HUES64 (cell line): Measurements from ENCODE around the gene MRPL17.

ENCODE experiments used
- H3K27ac ChIP-seq: 2 replicates; pipeline ENCODE4 v1.7.0; 2013; ENCODE audit warnings: low read depth, low read length, inconsistent platforms
- H3K27me3 ChIP-seq: 2 replicates; pipeline ENCODE4 v1.6.1; 2013; ENCODE audit warnings: mild to moderate bottlenecking, low read length; ENCODE audit not compliant: insufficient read depth
- H3K36me3 ChIP-seq: 2 replicates; pipeline ENCODE4 v1.6.1; 2013; ENCODE audit warnings: mild to moderate bottlenecking, low read length; ENCODE audit not compliant: insufficient read depth
- H3K4me1 ChIP-seq: 2 replicates; pipeline ENCODE4 v1.6.1; 2013; ENCODE audit warnings: mild to moderate bottlenecking, low read length, moderate library complexity; ENCODE audit not compliant: insufficient read depth
- H3K4me3 ChIP-seq: 2 replicates; pipeline ENCODE4 v1.5.1; 2013; ENCODE audit warnings: mild to moderate bottlenecking, low read length, moderate library complexity
- H3K9ac ChIP-seq: 2 replicates; pipeline ENCODE4 v1.6.1; 2013; ENCODE audit warnings: mild to moderate bottlenecking, low read depth, low read length
- H3K9me3 ChIP-seq: 2 replicates; pipeline ENCODE4 v1.6.1; 2013; ENCODE audit warnings: low read depth, low read length; ENCODE audit not compliant: insufficient read depth
- WGBS: fragments of 150-250, 120-280 bp; methylation state at CpG from one replicate; pipeline ENCODE4 v1.1.7; 2013; ENCODE audit warnings: missing lambda C conversion rate; 5-methylcytosine and 5-hydroxymethylcytosine counted together

MRPL17 gene

DNA sequence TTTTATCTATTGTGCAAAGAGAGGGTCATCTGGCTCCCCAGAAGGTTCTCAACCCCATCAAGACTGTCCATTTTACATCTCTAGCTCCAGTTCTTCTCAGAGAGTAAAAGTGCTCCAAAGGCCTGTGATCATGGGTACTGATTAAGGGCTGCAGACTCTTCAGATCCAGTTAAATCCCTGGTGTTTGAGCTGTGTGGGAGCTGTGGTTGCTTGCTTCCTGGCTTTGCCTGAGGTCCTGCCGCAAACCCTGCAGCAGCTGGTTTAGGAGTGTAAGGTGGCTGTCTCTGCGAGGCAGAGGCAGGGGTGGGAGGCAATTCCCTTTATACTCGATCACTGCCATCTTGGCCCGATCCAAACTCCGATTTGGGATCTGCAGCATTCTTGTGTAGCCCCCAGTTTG, 1.2 kb downstream of the MRPL17 start:
- H3K36me3 ChIP-seq: peaks cover 21% of the 10 kb centered on the region
- peak overlapping the region; percentile 93 for H3K27ac ChIP-seq
- H3K4me3 ChIP-seq: peak overlapping the region; percentile 83
- H3K4me1 ChIP-seq: peaks cover 11% of the 10 kb centered on the region; the same call in 1 of the 2 replicates
- 41% methylated on average over 5 of the region's 5 CpGs for WGBS
- peak overlapping the region; percentile 95 for H3K9ac ChIP-seq
- no peaks in the 10 kb centered on the region for H3K27me3 ChIP-seq
- 0 out of 2 replicates have a peak, but pooled peaks cover 2% of the 10 kb centered on the region for H3K9me3 ChIP-seq

GRCh38 chr11:6681505-6681904, 1.6 kb downstream of the MRPL17 start:
- no peak overlapping the region for H3K9ac ChIP-seq
- 92% methylated on average over 1 of the region's 1 CpG for WGBS

GRCh38 chr11:6677018-6677417, 6.1 kb downstream of the MRPL17 start:
- no peaks in the 10 kb centered on the region for H3K27me3 ChIP-seq
- H3K4me3 ChIP-seq: no peak overlapping the region
- H3K9me3 ChIP-seq: no peaks in the 10 kb centered on the region
- 72% methylated on average over 2 of the region's 3 CpGs for WGBS
- no peak overlapping the region for H3K27ac ChIP-seq
- peaks cover 7% of the 10 kb centered on the region; the same call in 1 of the 2 replicates for H3K4me1 ChIP-seq
- peaks cover 20% of the 10 kb centered on the region for H3K36me3 ChIP-seq
- H3K9ac ChIP-seq: no peak overlapping the region

More at GRCh38 chr11:6681505-6681904, 1.6 kb downstream of the MRPL17 start:
- H3K27ac ChIP-seq: no peak overlapping the region
- H3K9me3 ChIP-seq: no peaks in the 10 kb centered on the region
- peaks cover 11% of the 10 kb centered on the region; the same call in 1 of the 2 replicates for H3K4me1 ChIP-seq
- H3K4me3 ChIP-seq: peak overlapping the region; percentile 83
- no peaks in the 10 kb centered on the region for H3K27me3 ChIP-seq
- peaks cover 21% of the 10 kb centered on the region for H3K36me3 ChIP-seq

GRCh38 chr11:6674862-6675261, 8.3 kb downstream of the MRPL17 start:
- no peaks in the 10 kb centered on the region for H3K4me1 ChIP-seq
- 92% methylated on average over 4 of the region's 4 CpGs for WGBS
- H3K27ac ChIP-seq: no peak overlapping the region

DNA sequence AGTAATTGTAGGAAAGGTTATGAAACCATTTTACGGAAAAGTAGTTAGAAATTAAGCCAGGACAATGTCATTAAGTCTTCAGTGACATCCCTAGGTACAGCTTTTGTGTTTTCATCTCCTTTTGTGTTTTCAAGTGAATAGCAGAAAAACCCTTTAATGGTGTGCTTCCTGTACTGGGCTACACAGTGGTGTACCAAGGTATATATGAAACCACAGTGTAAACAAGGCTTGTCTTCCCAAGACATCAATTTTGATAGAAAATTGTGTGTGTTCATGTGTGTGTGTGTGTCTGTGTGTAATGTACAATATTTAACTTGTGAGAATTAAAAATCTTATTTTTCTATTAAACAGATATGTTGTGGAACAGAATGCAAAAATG, 8.9 kb downstream of the MRPL17 start:
- H3K4me3 ChIP-seq: no peak overlapping the region
- no peaks in the 10 kb centered on the region for H3K27me3 ChIP-seq
- H3K4me1 ChIP-seq: no peaks in the 10 kb centered on the region
- H3K27ac ChIP-seq: no peak overlapping the region
- H3K36me3 ChIP-seq: no peaks in the 10 kb centered on the region
- no peaks in the 10 kb centered on the region for H3K9me3 ChIP-seq
- H3K9ac ChIP-seq: no peak overlapping the region
- 88% methylated on average over 1 of the region's 1 CpG for WGBS

More at GRCh38 chr11:6674862-6675261, 8.3 kb downstream of the MRPL17 start:
- no peaks in the 10 kb centered on the region for H3K27me3 ChIP-seq
- H3K9ac ChIP-seq: no peak overlapping the region
- H3K4me3 ChIP-seq: no peak overlapping the region
- no peaks in the 10 kb centered on the region for H3K36me3 ChIP-seq
- H3K9me3 ChIP-seq: no peaks in the 10 kb centered on the region

DNA sequence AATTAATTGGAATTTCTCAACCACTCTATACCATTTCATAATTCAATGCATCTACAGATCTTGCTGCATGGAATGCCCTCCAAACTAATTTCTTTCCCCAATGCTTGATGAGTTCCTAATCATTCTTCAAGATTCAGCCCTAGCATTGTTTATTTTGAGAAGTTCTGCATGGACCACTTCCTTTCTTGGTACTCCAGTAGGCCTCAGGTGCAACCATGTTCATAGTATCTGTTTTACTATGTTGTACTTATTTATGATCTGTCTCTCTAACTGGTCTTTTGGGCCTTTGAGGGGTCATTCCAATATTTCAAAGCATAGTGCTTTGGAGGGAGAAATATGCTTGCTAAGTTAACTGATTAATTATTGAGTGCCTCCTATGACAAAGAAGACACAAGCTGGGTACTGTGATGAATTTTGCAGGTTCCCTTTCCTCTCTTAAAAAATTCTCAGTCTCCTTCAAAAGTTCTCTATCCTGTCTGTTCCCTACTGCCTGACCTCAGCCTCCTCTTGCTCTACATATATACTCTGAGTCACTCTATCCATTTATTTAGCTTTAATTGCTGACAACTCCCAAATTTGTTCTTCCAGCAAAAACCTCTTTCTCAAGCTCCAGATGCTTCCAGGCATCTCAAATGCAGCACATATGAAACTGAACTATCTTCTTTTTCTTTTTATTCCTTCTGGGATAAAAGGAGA, 9.5 kb downstream of the MRPL17 start:
- no peak overlapping the region for H3K9ac ChIP-seq
- no peak overlapping the region for H3K27ac ChIP-seq
- no peaks in the 10 kb centered on the region for H3K36me3 ChIP-seq
- no peaks in the 10 kb centered on the region for H3K4me1 ChIP-seq
- no peak overlapping the region for H3K4me3 ChIP-seq
- H3K27me3 ChIP-seq: no peaks in the 10 kb centered on the region
- H3K9me3 ChIP-seq: no peaks in the 10 kb centered on the region

DNA sequence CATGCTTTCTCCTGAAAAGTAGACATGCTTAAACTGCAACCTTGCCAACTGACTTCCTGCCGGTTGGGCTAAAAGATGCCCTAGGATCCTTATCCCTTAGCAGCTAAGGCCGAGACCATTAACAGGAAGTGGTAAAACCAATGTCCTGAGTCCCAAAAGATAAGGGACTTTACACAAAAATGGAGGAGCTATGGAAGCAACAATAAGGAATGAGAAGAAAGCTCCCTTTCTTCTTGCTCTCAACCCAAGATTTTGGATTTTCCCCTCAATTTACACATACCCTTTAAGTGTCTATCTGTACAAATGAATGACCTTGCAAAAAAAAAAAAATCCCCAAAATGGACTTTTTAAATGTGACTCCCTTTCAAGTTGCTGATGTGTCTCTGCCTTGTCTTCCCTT, 11.1 kb downstream of the MRPL17 start:
- H3K4me1 ChIP-seq: no peaks in the 10 kb centered on the region
- H3K9me3 ChIP-seq: no peaks in the 10 kb centered on the region
- H3K27ac ChIP-seq: no peak overlapping the region
- WGBS: 90% methylated on average over 2 of the region's 2 CpGs
- no peak overlapping the region for H3K4me3 ChIP-seq
- no peaks in the 10 kb centered on the region for H3K27me3 ChIP-seq
- H3K9ac ChIP-seq: no peak overlapping the region
- no peaks in the 10 kb centered on the region for H3K36me3 ChIP-seq

GRCh38 chr11:6670202-6670830, 12.8 kb downstream of the MRPL17 start:
- H3K4me1 ChIP-seq: no peaks in the 10 kb centered on the region
- H3K4me3 ChIP-seq: no peak overlapping the region
- H3K27me3 ChIP-seq: no peaks in the 10 kb centered on the region
- H3K36me3 ChIP-seq: no peaks in the 10 kb centered on the region
- no peak overlapping the region for H3K9ac ChIP-seq
- H3K9me3 ChIP-seq: no peaks in the 10 kb centered on the region
- no peak overlapping the region for H3K27ac ChIP-seq
- WGBS: 81% methylated on average over 6 of the region's 6 CpGs

- Histone ChIP-seq H3K27ac (no peak overlapping the region), H3K36me3 (no peaks in the 10 kb centered on the region)
- WGBS: 73% methylated on average over 3 of the region's 3 CpGs
These were observed 15.3 kb downstream of the MRPL17 start for GRCh38 chr11:6667733-6668374.

GRCh38 chr11:6666302-6667183, 16.6 kb downstream of the MRPL17 start:
- no peaks in the 10 kb centered on the region for H3K4me1 ChIP-seq
- no peaks in the 10 kb centered on the region for H3K9me3 ChIP-seq
- H3K36me3 ChIP-seq: no peaks in the 10 kb centered on the region
- WGBS: 96% methylated on average over 3 of the region's 4 CpGs
- H3K4me3 ChIP-seq: no peak overlapping the region
- no peak overlapping the region for H3K9ac ChIP-seq
- H3K27ac ChIP-seq: no peak overlapping the region
- H3K27me3 ChIP-seq: no peaks in the 10 kb centered on the region

More at GRCh38 chr11:6667733-6668374, 15.3 kb downstream of the MRPL17 start:
- no peaks in the 10 kb centered on the region for H3K9me3 ChIP-seq
- no peak overlapping the region for H3K4me3 ChIP-seq
- no peaks in the 10 kb centered on the region for H3K4me1 ChIP-seq
- H3K9ac ChIP-seq: no peak overlapping the region
- H3K27me3 ChIP-seq: no peaks in the 10 kb centered on the region
